Adrenal gland (tissue), 5 donors: Measurements from ENCODE around the gene C8A.

Experiments used
- POLR2A ChIP-seq, 2 donors: fragments of 450-650 bp; IDR thresholded peaks; one replicate each; pipeline ENCODE4 v1.6.1; 2017; ENCODE audit warnings: antibody characterized with exemption in 2 of 2, mild to moderate bottlenecking in 2 of 2, moderate library complexity in 1 of 2
- TF ChIP-seq, protein P1 (sequence below), 6 experiments: fragments of 450-650 bp in 4 of 6; fragments of 200-600 bp in 2 of 6; sonication (generic) in 1 of 6; IDR thresholded peaks; 1 replicate in 5 of 6; 2 replicates in 1 of 6; pipeline versions ENCODE4 v1.5.1 to v1.8.0; 2016 to 2021; ENCODE audit warnings: antibody characterized with exemption in 6 of 6, mild to moderate bottlenecking in 2 of 6, moderate library complexity in 1 of 6
- donor health status: DM: no; HTN: no; CAD: no.

DNA sequence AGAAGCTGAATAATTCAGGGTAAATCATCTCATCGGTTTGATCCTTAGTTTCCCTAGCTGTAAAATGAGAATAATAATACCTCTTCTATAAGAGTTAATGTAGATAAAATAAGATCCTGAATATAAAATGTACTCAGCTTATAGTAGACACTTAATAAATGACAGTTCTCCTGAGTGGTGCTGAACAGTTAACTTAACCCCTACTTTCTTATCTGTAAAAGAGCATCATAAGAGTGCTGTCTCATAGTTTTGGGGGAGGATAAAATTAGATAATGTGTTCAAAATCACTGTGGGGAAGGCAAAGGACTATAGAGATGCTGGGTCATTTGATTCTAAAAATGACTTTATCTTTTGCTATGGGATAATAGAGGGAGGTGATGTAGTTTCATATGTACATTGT is 593 bp downstream of the C8A start:
- TF ChIP-seq, protein P1, sequence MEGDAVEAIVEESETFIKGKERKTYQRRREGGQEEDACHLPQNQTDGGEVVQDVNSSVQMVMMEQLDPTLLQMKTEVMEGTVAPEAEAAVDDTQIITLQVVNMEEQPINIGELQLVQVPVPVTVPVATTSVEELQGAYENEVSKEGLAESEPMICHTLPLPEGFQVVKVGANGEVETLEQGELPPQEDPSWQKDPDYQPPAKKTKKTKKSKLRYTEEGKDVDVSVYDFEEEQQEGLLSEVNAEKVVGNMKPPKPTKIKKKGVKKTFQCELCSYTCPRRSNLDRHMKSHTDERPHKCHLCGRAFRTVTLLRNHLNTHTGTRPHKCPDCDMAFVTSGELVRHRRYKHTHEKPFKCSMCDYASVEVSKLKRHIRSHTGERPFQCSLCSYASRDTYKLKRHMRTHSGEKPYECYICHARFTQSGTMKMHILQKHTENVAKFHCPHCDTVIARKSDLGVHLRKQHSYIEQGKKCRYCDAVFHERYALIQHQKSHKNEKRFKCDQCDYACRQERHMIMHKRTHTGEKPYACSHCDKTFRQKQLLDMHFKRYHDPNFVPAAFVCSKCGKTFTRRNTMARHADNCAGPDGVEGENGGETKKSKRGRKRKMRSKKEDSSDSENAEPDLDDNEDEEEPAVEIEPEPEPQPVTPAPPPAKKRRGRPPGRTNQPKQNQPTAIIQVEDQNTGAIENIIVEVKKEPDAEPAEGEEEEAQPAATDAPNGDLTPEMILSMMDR (IDR thresholded peaks at IDR 0.05): no peak
- no peak for TF ChIP-seq POLR2A (IDR thresholded peaks at IDR 0.05)
